Measurements from ENCODE around the gene PLK2.
A peak's percentile ranks its signal among the peaks of the same experiment; 100 is the strongest.

DNA sequence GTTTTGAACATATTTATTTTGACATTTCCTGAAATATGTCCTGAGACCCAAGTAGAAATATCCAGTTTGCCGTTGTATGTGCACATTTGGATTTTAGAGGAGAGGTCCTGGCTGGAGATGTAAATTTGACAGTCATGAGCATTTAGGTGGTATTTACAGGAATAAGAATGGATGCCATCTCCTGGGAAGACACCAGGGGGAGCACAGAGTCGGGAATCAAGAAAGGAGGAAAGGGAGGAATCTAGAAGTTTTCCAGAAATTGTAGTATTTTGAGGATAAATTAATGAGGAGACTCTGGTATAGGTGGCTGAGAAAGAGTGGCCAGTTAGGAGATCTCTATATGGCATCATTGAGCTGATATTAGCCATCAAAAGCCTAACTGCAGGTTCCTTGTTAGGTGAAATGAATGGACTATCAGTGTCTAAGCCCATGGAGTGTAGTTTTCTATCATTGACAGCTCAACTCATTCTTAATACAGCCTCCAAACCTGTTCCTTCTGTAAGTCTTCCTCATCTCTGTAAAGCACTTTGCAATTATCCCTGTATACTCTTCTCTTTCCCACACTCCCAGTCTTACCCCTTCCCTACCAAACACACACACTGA lies 38.6 kb upstream of the PLK2 start:
- TF ChIP-seq JUNB (IDR thresholded peaks at IDR 0.05) = no peak
- TF ChIP-seq MAFK (IDR thresholded peaks at IDR 0.05; ENCODE audit: partially characterized antibody) = no peak
- TF ChIP-seq CHD2 (IDR thresholded peaks at IDR 0.05; ENCODE audit: low read length, partially characterized antibody) = no peak
- TF ChIP-seq, protein P1, sequence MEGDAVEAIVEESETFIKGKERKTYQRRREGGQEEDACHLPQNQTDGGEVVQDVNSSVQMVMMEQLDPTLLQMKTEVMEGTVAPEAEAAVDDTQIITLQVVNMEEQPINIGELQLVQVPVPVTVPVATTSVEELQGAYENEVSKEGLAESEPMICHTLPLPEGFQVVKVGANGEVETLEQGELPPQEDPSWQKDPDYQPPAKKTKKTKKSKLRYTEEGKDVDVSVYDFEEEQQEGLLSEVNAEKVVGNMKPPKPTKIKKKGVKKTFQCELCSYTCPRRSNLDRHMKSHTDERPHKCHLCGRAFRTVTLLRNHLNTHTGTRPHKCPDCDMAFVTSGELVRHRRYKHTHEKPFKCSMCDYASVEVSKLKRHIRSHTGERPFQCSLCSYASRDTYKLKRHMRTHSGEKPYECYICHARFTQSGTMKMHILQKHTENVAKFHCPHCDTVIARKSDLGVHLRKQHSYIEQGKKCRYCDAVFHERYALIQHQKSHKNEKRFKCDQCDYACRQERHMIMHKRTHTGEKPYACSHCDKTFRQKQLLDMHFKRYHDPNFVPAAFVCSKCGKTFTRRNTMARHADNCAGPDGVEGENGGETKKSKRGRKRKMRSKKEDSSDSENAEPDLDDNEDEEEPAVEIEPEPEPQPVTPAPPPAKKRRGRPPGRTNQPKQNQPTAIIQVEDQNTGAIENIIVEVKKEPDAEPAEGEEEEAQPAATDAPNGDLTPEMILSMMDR (IDR thresholded peaks at IDR 0.05) = peak; percentile 81
- no peak for TF ChIP-seq HDAC2 (IDR thresholded peaks at IDR 0.05)
- no peak for TF ChIP-seq RNF2 (IDR thresholded peaks at IDR 0.05; ENCODE audit: borderline replicate concordance, low read depth)
- no peak for TF ChIP-seq EP300 (IDR thresholded peaks at IDR 0.05)
- TF ChIP-seq, protein P2, sequence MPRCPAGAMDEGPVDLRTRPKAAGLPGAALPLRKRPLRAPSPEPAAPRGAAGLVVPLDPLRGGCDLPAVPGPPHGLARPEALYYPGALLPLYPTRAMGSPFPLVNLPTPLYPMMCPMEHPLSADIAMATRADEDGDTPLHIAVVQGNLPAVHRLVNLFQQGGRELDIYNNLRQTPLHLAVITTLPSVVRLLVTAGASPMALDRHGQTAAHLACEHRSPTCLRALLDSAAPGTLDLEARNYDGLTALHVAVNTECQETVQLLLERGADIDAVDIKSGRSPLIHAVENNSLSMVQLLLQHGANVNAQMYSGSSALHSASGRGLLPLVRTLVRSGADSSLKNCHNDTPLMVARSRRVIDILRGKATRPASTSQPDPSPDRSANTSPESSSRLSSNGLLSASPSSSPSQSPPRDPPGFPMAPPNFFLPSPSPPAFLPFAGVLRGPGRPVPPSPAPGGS (IDR thresholded peaks at IDR 0.05) = no peak
- TF ChIP-seq EHMT2 (IDR thresholded peaks at IDR 0.05; ENCODE audit: low read depth) = no peak

All from A549 (cell line).